Central memory CD8-positive, alpha-beta T cell (primary cell): Measurements from ENCODE around the gene SLC24A3.

Experiments used
- ATAC-seq: fragments of 150-1000 bp; cut with Tn5 transposase; replicated peaks from 2 replicates; pipeline ENCODE4 v1.10.0; 2022; ENCODE audit warnings: mild to moderate bottlenecking, moderate FRiP score, moderate number of reproducible peaks; ENCODE audit not compliant: poor library complexity, severe bottlenecking; ENCODE audit errors: extremely low read depth
- DNase-seq, 2 donors: peaks; one replicate each; pipeline ENCODE4 v3.0.0; 2021; ENCODE audit warnings: low spot score in 2 of 2
- H3K27ac Mint-ChIP-seq: one replicate; pipeline ENCODE4 v1.8.0; 2022; ENCODE audit warnings: low read depth, mild to moderate bottlenecking, moderate library complexity, mixed read lengths
- H3K27me3 Mint-ChIP-seq: one replicate; pipeline ENCODE4 v1.8.0; 2022; ENCODE audit warnings: mixed read lengths
- H3K36me3 Mint-ChIP-seq: one replicate; pipeline ENCODE4 v1.8.0; 2022; ENCODE audit warnings: mild to moderate bottlenecking, moderate library complexity, mixed read lengths; ENCODE audit not compliant: insufficient read depth
- H3K4me1 Mint-ChIP-seq: one replicate; pipeline ENCODE4 v1.8.0; 2022; ENCODE audit warnings: mixed read lengths
- H3K4me3 Mint-ChIP-seq: one replicate; pipeline ENCODE4 v1.8.0; 2022; ENCODE audit warnings: mild to moderate bottlenecking, moderate library complexity, mixed read lengths
- H3K9me3 Mint-ChIP-seq: one replicate; pipeline ENCODE4 v1.8.0; 2022; ENCODE audit warnings: mixed read lengths

SLC24A3 gene

DNA sequence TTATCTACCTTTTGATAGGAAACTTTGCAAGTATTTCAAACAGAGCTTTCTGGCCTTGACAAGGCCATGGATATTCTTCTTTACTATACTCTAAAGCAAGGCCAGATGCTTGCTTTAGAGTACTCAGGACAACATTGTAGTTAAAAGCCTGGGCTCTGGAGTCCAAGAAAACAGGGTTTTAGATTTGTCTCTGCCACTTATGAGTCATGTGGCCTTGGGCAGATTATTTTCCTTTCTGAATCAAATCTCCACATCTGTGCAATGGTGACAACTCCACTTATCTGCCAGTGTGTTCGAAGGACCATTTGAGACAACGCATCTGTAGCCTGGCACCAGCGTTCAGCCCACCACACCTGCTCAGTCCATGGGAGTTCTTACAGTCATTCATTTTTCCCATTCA, 279.7 kb downstream of the SLC24A3 start:
- H3K27me3 Mint-ChIP-seq: no peaks in the 10 kb centered on the region
- H3K36me3 Mint-ChIP-seq: no peaks in the 10 kb centered on the region
- no peak overlapping the region for H3K27ac Mint-ChIP-seq
- no peak for DNase-seq
- H3K9me3 Mint-ChIP-seq: no peaks in the 10 kb centered on the region
- H3K4me1 Mint-ChIP-seq: no peaks in the 10 kb centered on the region
- no peak overlapping the region for H3K4me3 Mint-ChIP-seq
- no peak for ATAC-seq

DNA sequence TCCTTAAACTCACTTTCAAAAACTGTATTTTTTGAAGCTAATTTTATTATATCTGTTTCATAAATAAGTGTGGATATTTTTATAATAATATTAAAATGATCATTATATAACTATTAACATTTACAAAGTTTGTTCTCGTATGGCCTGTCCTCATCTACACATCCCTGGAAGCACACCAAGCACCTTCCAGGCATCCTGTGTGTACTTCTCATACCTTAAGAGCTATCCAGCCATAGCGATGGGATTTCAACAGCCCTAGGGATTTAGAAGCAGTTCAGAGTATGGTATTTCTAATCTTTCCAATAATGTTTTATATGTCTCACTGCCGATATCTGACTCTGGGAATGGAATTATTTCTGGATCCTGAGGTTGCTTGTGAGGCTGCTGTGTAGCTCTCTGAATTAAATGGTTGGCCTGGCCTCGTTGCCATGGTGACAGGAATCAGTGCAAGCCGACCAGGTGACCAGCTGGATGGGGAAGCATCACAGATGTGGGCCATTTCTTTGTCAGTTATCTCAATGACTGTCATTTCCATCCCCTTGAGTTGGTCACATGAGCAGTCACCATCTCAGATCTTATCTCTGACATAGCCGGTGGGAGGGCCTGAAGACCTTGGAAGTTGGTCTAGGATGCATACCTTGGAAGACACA, 280.4 kb downstream of the SLC24A3 start:
- Mint-ChIP-seq H3K4me1 (no peaks in the 10 kb centered on the region), H3K27ac (no peak overlapping the region), H3K4me3 (no peak overlapping the region), H3K27me3 (no peaks in the 10 kb centered on the region), H3K36me3 (no peaks in the 10 kb centered on the region), H3K9me3 (no peaks in the 10 kb centered on the region)
- ATAC-seq (no peak), DNase-seq (no peak)

DNA sequence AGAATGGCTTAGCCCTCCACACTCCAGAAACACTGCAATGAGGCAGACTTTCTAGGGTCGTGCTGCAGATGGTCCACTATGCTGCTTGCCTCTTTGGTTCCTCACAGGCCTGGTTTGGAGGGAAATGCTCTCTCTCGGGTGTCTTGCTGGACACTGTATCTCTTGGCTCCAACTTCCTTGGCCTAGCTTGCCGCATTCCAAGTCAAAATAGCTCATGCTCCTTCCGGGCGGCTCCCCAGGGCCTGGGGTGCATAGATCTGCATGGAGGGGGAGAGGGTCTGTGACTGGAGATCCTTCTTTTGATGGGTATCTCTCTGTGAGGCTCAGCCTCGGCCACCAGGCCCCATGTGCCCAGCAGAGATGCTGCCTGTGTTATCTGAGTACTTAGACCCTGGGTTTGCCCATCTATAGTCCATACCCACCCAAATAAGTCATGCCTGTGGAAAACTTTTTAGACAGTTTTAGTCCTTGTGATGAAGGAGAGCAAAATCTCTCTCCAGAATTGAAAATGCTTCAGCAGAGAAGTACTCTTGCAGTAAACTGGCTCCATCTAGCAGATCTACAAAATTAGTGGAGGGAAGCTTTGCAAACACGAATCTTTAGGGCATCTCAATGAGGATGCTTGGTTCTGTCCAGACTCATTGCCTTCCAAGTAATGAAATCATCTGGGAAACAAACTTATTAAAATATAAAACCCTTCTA, 281.5 kb downstream of the SLC24A3 start:
- ATAC-seq: no peak

DNA sequence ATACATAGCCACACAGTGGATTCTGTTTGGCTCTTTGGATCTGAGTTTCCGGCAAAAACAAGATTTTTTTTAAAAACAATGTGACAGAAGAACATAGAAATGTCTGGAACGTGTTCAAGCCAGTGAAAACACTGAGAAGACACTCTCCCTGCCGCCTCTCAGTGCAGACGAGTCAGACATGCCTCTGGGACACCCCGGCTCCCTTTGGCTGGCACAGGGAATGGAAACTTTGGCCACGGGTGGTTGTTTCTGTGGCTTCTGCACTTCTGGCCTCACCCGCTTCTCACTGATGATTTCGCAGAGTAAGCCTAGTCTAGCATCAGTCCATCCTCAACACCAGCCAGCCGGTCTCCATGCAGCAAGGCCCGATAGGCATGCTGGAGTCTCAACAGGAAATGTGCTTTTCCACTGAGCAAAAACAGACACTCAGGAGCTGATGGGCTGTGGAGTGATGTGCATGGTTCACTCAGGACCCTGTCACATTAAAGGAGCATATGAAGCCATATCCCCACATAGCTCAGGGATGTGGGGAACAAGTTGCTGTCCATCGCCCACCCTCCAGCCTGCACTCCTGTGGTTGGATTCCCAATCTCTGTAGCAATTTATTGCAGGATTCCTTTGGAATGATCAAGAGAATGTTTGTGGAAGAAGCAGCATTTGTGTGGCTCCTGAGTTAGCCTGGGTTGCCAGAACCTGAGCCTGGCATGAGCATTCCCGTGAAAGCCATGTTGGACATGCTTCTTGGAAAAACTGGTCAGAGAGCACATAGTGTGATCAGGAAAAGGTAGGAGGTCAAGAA, 283.7 kb downstream of the SLC24A3 start:
- no peaks in the 10 kb centered on the region for H3K36me3 Mint-ChIP-seq
- no peak overlapping the region for H3K4me3 Mint-ChIP-seq
- H3K9me3 Mint-ChIP-seq: no peaks in the 10 kb centered on the region
- ATAC-seq (no peak), DNase-seq (no peak)
- H3K27ac Mint-ChIP-seq: no peak overlapping the region
- H3K4me1 Mint-ChIP-seq: no peaks in the 10 kb centered on the region
- H3K27me3 Mint-ChIP-seq: no peaks in the 10 kb centered on the region

More for the DNA sequence above, 281.5 kb downstream of the SLC24A3 start:
- no peaks in the 10 kb centered on the region for H3K27me3 Mint-ChIP-seq
- H3K27ac Mint-ChIP-seq: no peak overlapping the region
- no peaks in the 10 kb centered on the region for H3K36me3 Mint-ChIP-seq
- H3K4me3 Mint-ChIP-seq: no peak overlapping the region
- H3K9me3 Mint-ChIP-seq: no peaks in the 10 kb centered on the region
- DNase-seq: no peak
- no peaks in the 10 kb centered on the region for H3K4me1 Mint-ChIP-seq

DNA sequence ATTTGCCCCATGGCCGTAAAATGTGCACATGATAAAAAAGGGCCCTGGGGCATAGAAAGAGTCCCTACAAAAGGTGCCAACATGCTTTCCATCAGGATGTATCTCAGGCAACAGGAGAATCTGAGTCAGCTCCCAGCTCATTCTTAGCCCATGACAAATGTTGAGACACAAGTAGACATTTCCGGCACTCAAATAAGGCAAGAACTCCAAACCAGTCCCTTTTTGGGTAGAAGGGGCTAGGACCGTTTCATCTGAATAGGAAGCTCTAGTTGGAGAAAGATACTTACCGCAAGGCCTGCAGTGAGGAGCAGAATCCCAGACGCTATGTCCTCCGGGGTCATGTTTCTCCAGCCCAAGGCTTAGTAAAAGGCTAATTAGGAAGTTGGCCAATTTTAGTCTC, 284.6 kb downstream of the SLC24A3 start:
- Mint-ChIP-seq H3K27me3 (no peaks in the 10 kb centered on the region), H3K4me1 (no peaks in the 10 kb centered on the region), H3K27ac (no peak overlapping the region), H3K4me3 (no peak overlapping the region), H3K9me3 (no peaks in the 10 kb centered on the region), H3K36me3 (no peaks in the 10 kb centered on the region)
- no peak for ATAC-seq
- no peak for DNase-seq

DNA sequence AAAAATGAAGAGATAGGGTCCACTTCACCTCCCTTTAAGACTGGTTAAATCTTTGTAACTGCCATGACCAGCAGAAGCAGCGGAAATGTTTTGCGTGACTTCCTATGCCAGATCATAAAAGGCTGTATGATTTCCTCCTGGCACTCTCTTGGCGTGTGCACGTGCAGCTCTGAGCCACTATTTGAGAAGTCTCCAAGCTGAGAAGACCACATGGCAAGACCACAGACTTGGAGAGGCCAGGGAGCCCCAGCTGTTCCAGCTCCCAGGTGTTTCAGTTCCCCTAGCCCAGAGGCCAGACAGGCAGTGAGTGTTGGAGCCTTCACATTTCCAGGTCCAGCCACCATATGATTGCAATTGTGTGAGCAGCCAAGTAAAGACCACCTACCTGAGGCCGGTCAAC, 286.3 kb downstream of the SLC24A3 start:
- H3K4me3 Mint-ChIP-seq: no peak overlapping the region
- H3K4me1 Mint-ChIP-seq: no peaks in the 10 kb centered on the region
- H3K36me3 Mint-ChIP-seq: no peaks in the 10 kb centered on the region
- ATAC-seq (no peak), DNase-seq (no peak)
- no peaks in the 10 kb centered on the region for H3K9me3 Mint-ChIP-seq
- no peaks in the 10 kb centered on the region for H3K27me3 Mint-ChIP-seq
- H3K27ac Mint-ChIP-seq: no peak overlapping the region

DNA sequence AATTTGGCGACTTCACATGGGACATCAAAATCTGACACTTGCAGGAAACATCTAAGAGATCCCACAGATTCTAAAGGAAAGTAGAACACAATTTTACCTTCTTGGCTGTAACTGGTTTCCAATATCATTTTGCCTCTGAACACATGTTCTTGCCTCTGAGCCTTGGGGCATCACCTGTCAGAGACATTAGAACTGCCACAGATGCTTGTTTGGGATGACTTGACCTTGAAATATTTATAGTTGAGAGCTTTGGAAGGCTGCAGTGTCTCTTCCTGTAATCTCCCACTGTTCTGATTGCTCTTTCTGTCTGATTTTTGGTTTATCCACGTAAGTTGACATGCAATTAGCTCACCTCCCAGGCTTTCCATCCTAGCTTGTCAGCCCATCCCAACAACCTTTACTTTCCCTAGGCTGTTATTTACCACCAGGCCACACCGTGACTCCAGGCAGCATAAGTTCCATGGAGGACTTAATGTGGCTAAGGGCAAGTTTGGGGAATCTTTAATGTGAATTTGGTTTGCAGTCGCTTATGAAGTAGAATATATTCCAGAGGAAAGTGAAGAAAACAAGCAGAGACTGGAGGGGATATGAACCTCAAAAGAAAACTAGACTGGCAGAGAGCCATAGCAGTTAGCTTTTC, 289.2 kb downstream of the SLC24A3 start:
- no peak for ATAC-seq

DNA sequence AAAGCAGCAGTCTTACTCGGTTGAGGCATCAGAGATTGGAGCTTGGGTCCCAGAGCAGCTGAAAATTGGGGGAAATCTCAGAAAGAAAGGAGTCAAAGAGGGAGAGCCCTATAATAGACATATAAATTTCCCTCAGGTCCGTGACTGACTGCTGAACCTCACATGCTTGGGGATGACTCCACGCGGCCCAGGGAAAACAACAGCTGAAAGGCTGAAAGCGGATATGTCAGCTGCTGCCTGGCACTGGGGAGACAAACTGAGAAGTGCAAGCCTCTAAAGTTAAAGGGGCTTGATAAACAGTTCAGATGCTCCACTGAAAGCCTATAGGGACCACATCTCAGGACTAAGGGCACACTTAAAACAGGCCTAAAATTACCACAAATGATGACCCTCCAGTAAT, 289.7 kb downstream of the SLC24A3 start:
- ATAC-seq (no peak), DNase-seq (no peak)
- no peak overlapping the region for H3K27ac Mint-ChIP-seq
- H3K4me3 Mint-ChIP-seq: no peak overlapping the region
- H3K27me3 Mint-ChIP-seq: no peaks in the 10 kb centered on the region
- no peaks in the 10 kb centered on the region for H3K9me3 Mint-ChIP-seq
- H3K4me1 Mint-ChIP-seq: no peaks in the 10 kb centered on the region
- H3K36me3 Mint-ChIP-seq: no peaks in the 10 kb centered on the region

More for the DNA sequence above, 289.2 kb downstream of the SLC24A3 start:
- H3K27me3 Mint-ChIP-seq: no peaks in the 10 kb centered on the region
- H3K27ac Mint-ChIP-seq: no peak overlapping the region
- DNase-seq: no peak
- no peaks in the 10 kb centered on the region for H3K36me3 Mint-ChIP-seq
- no peaks in the 10 kb centered on the region for H3K9me3 Mint-ChIP-seq
- H3K4me1 Mint-ChIP-seq: no peaks in the 10 kb centered on the region
- no peak overlapping the region for H3K4me3 Mint-ChIP-seq

DNA sequence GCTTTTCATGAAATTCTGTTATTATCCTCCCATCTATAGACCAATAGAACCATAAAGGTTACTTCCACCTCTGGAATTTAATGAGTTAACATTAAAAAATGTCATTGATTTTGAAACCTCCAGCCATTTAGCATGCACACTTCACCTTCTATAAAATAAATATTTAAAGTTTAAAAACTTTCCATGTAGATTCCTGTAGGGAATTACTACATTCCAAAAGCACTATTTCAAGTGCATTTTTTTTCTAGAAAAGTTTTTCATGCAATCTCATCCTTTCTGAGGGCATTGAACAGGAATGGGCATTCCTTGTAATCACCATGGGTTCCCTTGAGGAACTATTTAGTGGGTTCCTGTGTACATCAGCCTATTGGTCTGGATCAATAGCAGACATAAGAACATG, 291.8 kb downstream of the SLC24A3 start:
- Mint-ChIP-seq H3K4me1 (no peaks in the 10 kb centered on the region), H3K27ac (no peak overlapping the region), H3K27me3 (no peaks in the 10 kb centered on the region), H3K9me3 (no peaks in the 10 kb centered on the region), H3K36me3 (no peaks in the 10 kb centered on the region), H3K4me3 (no peak overlapping the region)
- ATAC-seq (no peak), DNase-seq (no peak)

DNA sequence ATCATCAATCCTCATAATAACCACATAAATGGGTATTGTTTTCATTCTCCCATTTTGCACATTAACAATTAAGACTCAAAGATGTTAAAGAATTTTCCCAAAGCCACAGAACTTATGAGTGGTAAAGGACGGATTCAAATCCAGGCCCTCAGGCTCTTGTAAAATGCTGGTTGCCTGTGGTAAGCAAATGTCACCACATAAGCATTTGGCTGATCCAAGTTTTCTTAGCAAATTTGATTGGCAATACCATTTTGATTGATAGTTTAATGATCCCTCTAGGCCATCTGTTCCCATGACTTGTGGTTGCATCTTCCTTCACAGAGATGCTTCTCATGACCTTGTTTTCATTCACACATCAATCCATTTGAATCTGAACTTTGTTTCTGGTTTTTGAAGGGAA, 293.6 kb downstream of the SLC24A3 start:
- Mint-ChIP-seq H3K36me3 (no peaks in the 10 kb centered on the region), H3K9me3 (no peaks in the 10 kb centered on the region), H3K4me1 (no peaks in the 10 kb centered on the region), H3K4me3 (no peak overlapping the region), H3K27ac (no peak overlapping the region), H3K27me3 (no peaks in the 10 kb centered on the region)
- ATAC-seq (no peak), DNase-seq (no peak)

DNA sequence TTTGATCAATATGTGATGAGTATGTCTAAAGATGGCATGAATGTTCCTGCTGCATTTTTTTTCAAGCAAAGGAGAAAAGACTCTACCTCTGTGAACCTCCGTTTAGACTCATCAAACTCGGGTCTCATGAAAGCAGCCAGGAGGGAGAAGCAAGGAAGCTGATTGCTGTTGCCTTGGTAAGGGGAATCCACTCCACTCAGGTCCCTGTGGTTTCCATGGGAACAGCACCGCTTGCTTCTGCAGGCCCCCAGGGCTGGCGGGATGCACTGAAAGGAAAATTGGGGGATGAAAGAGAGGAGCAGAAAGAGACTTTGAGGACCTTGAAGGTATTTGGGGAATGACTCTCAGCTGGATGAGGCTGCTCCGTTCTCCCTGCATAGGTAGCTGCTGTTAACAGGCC, 296.0 kb downstream of the SLC24A3 start:
- Mint-ChIP-seq H3K27ac (no peak overlapping the region), H3K4me1 (no peaks in the 10 kb centered on the region), H3K4me3 (no peak overlapping the region), H3K27me3 (no peaks in the 10 kb centered on the region), H3K36me3 (no peaks in the 10 kb centered on the region), H3K9me3 (no peaks in the 10 kb centered on the region)
- ATAC-seq (no peak), DNase-seq (no peak)

DNA sequence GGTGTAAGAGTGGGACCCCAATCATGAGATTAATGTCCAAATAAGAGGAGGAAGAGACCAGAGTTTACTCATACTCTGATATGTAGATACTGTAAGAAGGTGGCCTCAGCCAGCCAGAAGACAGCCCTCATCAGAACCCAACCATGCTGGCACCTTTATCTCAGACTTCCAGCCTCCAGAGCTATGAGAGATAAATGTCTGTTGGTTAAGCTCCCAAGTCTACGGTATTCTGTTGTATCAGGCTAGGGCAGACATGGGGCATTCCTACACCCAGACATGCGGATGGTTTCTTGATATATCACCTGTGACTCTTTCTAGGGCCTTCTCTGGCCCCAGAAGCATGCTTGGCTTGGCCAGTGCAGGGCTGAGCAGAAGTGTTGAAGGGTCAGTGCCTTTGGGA, 298.2 kb downstream of the SLC24A3 start:
- no peaks in the 10 kb centered on the region for H3K4me1 Mint-ChIP-seq
- ATAC-seq (no peak), DNase-seq (no peak)
- no peak overlapping the region for H3K4me3 Mint-ChIP-seq
- H3K27ac Mint-ChIP-seq: no peak overlapping the region
- no peaks in the 10 kb centered on the region for H3K36me3 Mint-ChIP-seq
- H3K27me3 Mint-ChIP-seq: no peaks in the 10 kb centered on the region
- H3K9me3 Mint-ChIP-seq: peaks cover 7% of the 10 kb centered on the region
